HG03565 (cell line): Measurements from ENCODE around the gene TDP1.
A peak's percentile ranks its signal among the peaks of the same experiment; 100 is the strongest.

Experiments used
- ATAC-seq: cut with Tn5 transposase; IDR thresholded peaks from one replicate; pipeline ENCODE4 v1.9.1; 2021; ENCODE audit warnings: mild to moderate bottlenecking, moderate library complexity; ENCODE audit not compliant: unreplicated experiment

TDP1 gene

DNA sequence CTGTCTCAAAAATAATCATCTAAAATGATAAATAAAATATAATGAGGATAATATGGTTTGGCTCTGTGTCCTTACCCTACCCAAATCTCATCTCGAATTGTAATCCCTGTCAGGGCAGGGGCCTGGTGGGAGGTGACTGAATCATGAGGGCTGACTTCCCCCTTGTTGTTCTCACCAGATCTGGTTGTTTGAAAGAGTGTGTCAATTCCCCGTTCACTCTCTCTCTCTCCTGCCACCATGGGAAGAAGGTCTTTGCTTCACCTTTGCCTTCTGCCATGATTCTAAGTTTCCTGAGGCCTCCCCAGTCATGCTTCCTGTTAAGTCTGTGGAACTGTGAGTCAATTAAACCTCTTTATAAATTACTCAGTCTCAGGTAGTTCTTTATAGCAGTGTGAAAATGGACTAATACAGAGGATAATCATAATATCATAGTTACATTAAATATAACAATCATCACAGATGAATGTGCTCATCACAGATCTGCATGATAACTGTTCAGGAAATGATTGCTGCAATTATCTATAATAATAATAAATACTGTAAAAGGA lies 13.8 kb upstream of the TDP1 start:
- no peak for ATAC-seq

DNA sequence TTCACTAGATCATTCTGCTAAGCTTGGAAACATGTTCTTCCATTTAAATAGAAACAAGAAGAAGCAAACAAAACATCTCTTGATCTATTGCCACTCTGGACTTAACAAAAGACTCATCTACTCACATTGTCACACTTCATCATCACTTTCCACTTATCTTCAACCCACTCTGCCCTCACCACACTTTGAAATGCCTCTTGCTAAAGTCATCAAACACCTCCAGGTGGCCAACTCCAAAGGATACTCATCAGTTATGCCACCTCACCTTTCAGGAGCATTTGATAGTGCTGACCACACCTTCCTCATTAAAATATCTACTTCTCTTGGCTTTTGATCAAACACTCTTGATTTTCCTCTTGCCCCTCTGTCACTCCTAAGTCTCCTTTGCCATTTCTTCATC lies 8.4 kb upstream of the TDP1 start:
- no peak for ATAC-seq

DNA sequence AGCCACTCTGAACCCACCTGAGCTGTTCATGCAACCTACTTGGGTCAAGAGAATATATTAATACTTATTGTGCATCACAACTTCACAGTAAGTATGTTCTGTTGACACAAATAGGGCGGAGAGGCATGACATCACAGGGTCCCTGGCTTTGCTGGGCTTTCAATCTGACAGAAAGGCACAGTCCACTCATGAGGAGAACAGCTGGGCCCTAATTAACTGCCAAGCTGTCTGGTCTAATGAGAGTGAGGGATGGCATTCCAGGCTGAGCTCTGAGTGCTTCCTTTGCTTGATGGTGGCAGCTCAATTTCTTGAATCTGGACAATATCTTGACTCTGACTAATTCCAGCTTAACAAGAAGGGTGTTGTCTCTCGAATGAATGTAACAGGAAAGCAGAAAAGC lies 3.2 kb upstream of the TDP1 start:
- no peak for ATAC-seq

DNA sequence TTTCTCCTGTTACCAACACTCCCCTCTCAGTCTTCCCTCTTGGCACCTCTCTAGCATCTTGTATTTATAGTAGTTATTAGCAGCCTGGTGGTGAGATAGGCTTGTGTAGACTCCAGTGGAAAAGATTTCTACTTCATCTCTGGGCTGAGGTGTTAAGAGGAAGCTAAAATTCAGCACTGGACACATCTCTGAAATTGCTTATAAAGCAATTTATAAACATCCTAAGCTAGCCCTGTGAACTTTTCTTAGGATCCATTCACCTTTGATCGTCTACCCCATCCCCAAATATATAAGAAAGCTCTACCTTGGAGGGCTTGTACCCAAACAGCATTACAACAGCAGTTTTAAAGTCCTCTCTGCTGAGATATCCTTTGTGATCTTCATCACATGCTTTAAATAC lies 2.1 kb upstream of the TDP1 start:
- no peak for ATAC-seq

DNA sequence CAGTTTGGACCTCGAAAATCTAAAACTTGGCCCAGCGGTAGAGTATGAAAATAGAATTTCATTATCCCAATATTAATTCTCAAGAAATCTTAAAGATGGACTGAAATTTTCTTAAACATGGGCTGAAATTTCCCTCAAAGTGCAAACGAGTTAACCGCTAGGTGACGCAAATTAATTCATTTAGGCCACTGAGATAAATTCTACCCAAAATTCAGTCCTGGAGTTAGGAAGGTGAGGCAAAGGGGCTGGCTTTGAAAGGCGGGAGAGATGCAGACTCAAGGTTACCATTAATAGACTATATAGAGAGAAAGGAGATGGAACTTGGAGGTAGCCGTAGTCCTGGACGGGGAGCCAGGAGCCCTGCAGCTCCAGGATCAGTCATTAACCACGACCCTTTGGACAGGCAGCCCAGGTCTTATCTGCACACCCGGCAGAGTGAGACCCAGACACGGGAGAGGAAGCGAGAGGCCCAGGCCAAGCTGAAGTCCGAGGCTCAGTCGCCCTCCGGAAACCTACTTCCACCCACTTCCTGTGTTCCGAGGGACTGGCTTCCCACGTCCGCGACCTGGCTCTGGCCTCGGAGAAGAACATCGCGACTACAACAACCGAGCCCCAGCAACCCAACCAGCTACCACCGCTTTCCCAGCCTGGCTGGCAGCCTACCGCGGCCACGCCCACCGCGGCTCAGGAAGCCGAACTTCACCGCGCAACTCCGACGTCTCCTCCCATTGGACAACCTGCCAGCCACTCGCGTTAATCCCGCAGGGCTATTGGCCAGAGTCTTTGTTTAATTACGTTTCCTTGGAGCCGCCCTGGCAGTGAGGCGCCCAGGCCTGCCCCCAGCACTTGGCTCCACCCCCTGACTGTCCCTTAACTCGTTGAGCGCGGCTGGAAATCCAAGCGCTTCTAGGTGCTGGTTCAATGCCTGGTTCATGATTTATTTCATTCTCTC lies 1.4 kb upstream of the TDP1 start, which contains the start of gene EFCAB11:
EFCAB11 (minus strand) TSS at position 661 of the 952 bp plus-strand sequence; CDS start at position 591, 70 bp downstream.
- ATAC-seq, result peak; percentile 81

DNA sequence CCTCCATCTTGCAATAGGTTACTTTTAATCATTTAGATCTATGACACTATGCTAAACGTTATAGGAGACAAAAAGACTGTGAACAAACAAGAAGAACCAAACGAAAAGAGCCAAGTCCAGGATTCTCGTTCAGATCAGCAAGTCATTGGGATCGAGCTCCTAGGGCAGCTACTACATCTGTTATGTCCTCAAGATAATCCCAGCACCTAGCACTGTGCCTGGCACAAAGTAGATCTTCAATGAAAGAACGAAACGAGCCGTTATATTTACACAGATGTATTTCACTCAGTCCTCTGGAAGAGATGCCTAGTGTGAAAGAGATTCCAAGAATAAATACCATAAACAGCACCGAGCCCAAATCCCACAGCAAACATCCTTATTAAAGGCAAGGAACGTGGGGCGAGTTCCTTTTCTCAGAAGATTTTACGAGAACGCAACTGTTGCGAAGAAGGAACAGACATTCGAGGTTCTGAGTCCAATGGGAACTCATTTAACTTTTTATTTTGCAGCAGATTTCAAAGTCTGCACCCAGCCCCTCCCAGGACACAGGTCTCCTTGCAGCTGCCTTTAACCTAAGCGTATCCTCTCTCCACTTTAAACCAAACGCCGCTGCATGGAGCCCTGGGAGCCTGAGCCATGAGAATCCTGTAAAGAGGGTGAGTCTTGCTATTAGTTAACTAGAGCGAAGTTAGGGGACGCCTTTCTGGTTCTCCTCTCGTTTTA lies 544 bp upstream of the TDP1 start:
- ATAC-seq, result peak; percentile 1

DNA sequence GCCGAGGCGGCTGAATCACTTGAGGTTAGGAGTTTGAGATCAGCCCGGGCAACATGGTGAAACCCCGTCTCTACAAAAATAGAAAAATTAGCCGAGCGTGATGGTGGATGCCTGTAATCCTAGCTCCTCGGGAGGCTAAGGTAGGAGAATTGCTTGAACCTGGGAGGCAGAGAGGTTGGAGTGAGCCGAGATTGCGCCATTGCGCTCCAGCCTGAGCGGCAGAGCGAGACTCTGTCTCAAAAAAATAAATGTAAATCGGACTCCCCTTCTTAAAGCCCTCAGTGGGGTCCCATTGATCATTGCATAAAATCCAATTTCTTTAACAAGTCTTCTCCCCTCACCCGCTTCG lies 908 bp downstream of the TDP1 start:
- ATAC-seq, result no peak

DNA sequence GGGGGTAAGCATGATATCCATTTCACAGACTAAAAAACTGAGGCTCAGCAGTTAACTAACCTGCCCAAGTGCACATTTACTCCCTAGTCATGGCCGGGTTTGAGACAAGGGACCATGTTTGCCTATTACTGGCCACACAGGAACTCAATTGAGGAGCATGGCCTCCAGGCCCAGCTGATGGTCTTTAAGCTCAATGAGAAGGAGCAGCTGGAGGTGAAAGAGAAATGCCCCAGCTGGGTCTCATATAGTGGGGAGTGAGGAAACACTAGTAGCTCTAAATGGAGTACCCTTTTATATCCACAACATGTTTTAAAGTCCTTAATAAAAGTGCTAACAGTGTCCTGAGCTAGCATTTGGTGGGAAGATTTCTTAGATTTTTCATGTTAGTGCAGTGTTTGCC lies 1.6 kb downstream of the TDP1 start:
- no peak for ATAC-seq

DNA sequence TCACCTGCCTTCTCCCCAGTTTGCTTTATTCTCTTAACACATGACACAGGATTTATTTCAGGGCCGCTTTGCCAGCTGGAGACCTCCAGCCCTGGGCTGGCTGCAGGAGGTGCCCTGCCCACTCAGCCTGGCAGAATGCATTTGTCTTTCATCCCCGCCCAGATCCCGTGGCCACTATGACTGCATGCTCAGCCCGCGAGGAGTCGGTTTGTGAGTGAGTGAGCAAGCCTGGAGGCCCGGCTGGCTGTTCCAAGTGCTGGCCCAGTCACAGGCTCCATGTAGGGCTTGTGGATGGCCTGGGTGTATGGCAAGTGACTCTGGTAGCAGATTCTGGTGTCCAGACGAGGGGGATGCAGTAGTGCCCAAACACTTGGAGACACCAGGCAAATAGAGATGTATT lies 2.1 kb downstream of the TDP1 start:
- ATAC-seq, result no peak

DNA sequence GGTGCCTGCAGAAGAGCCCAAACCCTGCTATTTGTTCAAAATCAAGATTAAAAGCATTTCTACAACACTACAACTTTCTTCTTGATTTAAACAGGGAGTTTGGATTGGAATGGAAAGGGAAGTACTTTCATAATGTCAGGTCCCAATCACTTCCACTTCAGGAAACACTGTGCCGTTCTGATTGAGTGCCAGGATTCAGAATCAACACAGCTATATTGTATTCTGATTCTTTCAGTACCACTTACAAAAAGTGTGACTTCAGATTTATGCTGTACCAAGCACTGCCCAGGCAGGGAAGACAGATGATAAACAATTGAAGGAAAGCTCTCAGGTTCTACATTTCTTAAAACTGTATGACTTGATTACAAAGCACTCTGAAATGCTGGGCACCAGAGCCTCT lies 3.2 kb downstream of the TDP1 start:
- ATAC-seq, result no peak

DNA sequence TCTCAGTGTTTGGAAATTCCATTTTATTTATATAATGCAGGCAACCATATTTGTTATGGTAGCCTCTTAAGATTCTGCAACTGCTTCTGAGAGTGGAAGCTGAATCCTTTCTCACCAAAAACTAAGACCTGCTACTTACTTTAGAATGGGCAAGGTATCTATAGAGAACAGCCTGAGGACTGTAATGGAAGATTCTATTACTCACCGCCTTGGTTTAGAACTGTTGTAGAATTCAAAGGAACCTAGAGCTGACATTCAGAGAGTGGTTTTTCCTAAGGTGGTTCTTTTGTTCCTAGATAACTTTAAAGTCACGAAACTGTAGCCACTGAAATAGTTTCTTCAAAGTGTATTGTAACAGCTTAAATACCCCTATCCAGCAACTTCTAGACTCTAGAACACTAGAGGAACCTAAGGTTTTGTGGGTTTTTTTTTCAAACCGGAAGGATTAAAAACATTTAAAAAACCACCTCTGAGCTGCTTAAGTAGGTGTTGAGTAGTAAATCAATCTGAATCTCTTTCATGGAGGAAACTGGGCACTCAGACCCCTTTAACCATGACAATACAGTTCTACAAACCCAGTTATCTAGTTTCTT lies 4.2 kb downstream of the TDP1 start:
- ATAC-seq, result no peak

DNA sequence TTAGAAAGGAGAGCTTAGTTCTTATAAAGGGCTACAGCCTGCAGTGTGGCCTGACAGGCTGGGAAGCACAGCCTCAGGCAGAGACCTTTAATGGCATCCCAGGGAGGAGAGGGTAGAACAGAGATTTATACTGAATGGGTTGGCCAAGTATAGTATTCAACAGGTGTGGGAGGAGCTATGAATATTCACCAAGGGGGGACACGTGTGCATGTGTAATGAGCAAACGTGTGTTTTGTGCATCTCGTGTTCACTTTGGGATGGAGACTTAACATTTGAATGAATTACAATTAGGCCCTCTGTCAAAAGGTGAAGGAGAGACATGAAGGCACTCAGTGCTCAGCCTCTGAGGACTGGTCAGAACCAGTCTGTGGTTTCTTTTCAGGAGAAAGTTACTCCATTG lies 5.2 kb downstream of the TDP1 start:
- ATAC-seq, result no peak

DNA sequence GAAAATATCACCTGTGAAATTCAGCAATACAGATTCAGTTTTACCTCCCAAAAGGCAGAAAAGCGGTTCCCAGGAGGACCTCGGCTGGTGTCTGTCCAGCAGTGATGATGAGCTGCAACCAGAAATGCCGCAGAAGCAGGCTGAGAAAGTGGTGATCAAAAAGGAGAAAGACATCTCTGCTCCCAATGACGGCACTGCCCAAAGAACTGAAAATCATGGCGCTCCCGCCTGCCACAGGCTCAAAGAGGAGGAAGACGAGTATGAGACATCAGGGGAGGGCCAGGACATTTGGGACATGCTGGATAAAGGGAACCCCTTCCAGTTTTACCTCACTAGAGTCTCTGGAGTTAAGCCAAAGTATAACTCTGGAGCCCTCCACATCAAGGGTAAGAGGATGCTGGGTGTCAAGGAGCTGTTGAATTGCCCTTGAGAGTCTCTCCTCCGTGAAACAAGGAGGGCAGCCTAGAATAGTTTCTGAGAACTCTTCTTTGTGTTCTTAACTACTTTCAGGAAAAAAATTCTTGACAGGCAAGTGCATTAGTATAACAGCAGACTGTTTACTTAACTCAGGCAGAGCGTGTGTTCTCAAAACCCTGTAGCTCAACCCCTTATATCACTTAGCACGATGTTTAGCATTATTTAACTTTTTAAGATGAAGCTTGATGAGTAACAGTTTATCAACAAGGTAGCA lies 7.7 kb downstream of the TDP1 start:
- ATAC-seq, result no peak

DNA sequence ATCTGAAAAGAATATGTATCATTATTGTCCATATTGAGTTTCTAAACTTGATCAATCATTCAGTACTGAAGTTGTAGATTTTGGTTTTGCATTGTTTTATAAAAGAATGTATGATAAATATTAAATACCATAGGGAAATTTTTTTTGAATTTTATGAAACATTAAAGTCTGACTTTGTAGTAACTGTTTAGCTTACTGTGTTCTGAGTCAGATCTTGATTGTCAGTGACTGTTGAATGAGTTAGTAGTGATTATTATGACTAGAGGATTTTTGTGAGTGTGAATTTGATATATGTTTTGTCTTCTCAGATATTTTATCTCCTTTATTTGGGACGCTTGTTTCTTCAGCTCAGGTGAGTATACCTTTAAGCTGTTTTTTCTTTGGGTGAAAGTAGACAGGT lies 10.1 kb downstream of the TDP1 start:
- no peak for ATAC-seq

DNA sequence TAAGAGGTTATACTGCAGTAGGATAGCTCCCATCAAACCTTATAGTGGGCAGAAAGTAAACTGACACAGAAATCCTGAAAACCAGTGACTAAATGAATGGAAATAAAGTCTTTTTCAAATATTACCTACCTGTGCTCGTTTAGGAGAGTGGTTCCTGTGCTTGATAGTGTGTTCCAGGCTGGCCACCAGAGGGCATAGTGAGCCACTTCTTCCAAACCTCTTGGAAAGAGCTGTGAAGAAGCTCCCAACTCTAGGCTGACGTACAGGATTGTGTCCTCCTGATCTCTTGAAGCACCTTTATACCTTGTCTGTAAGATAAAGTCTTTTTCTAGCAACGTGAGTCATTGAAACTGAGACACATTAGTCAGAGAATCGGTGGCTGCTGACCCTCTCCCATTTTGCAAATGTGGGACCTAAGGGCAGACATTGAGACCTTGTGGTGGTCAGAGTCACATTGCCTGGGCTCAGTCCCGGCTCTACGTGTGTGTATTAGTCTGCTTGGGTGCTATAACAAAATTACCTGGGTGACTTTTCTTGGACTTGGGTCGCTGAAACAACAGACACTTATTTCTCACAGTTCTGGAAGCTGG lies 17.6 kb downstream of the TDP1 start:
- no peak for ATAC-seq

DNA sequence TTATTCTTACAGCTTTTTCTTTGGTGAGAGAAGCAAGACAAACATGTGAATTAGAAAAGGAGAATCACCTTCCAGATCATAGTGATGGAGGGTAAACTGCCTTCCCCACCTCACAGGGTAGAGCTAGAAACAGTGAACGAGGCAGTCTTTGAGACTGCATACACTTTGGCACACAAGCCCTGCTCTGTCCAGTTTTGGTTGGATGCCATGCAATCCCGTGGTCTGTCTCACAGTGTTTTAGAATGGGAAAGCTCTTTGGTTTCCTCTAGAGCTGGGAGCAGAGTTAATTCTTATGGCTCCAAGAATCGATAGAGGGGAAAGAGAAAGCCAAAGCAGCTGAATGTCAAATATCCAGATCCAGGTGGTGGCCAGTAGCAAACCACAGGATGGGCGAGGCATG lies 21.9 kb downstream of the TDP1 start:
- no peak for ATAC-seq

DNA sequence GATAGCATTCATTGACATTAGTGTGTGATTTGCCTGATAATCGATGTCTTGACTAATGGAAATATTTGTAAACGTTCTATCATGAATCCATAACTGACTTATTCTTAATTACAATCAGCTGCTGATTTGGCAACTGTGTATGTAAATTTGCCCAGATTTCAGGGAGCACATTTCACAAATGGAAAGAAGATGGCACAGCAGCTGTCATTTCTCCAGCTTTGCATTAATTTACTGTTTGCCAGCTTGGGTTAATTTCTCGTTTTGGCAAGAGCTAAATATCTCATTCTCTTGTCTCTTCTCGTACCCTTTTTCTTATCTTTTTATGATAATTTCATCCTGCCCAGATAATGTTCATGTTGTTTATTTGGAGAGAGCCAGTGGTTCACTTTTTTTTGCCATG lies 22.9 kb downstream of the TDP1 start:
- no peak for ATAC-seq

DNA sequence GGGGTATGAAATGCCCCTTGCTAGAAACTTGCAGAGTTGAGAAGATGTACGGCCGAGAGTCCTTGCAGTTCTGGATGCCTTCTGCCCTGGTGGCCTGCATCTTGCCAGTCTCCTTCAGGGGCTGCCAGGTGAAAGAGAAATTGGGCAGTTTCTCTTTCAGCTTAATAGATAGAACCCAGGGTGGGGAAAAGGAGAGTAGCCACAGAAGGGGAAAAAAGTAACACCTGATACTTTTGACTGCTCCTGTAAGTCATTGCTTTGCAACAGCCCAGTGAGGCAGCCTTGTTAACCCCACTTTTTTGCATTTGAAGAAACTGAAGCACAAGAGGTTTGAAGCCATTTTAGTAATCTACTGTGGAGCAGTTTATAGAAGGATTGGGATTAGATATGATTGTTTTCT lies 27.6 kb downstream of the TDP1 start:
- no peak for ATAC-seq

DNA sequence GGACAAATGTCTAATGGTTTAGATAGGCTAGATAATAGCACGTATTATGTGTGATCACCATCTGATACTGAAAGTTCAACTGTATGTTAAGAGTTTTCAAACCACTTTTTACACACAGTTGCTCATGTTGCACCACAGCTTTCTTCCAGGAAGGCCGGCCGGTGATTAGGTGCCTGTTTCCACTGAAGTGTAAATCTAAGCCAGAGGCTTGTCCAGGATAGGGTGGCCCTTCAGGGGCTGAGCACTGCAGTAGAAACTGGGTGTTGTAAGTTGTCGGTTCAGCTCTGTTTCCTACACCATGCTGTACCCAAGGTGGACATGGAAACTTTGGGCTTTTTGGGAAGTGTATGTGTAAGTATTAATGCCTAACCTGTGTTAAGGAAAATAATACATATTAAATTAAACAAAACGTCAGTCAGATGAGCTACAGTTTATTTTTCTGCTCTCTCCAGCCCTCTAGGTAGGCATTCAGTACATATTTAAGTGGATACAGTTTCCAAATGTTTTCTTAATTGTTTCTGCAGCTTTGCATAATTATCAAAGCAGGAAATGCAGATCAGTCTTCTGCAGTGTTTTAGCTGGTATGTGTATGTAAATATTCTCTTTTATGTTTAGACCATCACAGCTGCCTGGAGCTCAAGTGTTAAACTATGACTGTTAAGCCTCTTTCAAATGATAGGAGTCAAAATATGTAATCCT lies 30.9 kb downstream of the TDP1 start:
- ATAC-seq, result no peak

DNA sequence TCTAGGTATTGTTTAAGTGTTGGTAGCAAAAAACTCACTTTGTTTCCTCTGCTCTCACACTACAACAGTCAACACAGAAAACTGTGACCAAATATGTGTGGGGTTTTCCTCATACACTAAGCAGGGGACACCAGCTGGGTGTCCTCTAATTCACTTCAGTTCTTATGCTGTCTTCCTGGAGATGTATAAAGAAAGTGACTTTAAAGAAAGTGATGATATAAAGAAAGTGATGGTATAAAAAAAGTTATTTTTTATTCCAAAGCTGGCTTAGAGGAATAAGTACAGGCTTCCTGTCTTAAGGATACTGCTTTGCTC lies 31.4 kb downstream of the TDP1 start:
- ATAC-seq, result no peak
